Type B pancreatic cell (in vitro differentiated cells): ENCODE data around the gene NPTX1. TPM values are rescaled to one million over a fixed set of nuclear protein-coding genes. Genes with fewer than 3 reads are reported as not detected.

Source experiments
- DNase-seq: peaks from one replicate; pipeline ENCODE4 v3.0.0; 2021; ENCODE audit warnings: mixed read lengths; ENCODE audit not compliant: unreplicated experiment; ENCODE audit errors: extremely low spot score
- H3K27ac Mint-ChIP-seq: 2 replicates; pipeline ENCODE4 v1.8.0; 2021; ENCODE audit warnings: mild to moderate bottlenecking, mixed read lengths
- H3K27me3 Mint-ChIP-seq: 2 replicates; pipeline ENCODE4 v1.8.0; 2021; ENCODE audit warnings: mixed read lengths
- H3K36me3 Mint-ChIP-seq: 2 replicates; pipeline ENCODE4 v1.8.0; 2021; ENCODE audit warnings: mixed read lengths
- H3K4me1 Mint-ChIP-seq: one replicate; pipeline ENCODE4 v1.8.0; 2021; ENCODE audit warnings: mixed read lengths; ENCODE audit not compliant: unreplicated experiment
- H3K4me3 Mint-ChIP-seq: 2 replicates; pipeline ENCODE4 v1.8.0; 2021; ENCODE audit warnings: mild to moderate bottlenecking, mixed read lengths
- H3K9me3 Mint-ChIP-seq: 2 replicates; pipeline ENCODE4 v1.8.0; 2021; ENCODE audit warnings: mixed read lengths
- total RNA-seq: library from RNA; stranded (reverse); gene quantifications from 2 replicates; pipeline ENCODE4 v1.2.1, GENCODE V29; 2021; ENCODE audit warnings: low replicate concordance
- TF ChIP-seq, protein P1 (sequence below): fragments of 200-600 bp; sonication (generic); conservative IDR thresholded peaks from 2 replicates; pipeline ENCODE4 v1.5.0; 2021; ENCODE audit warnings: antibody characterized with exemption, mild to moderate bottlenecking

The NPTX1 gene
- total RNA-seq, 1 donor from 2014 or later, result 4.7 TPM

DNA sequence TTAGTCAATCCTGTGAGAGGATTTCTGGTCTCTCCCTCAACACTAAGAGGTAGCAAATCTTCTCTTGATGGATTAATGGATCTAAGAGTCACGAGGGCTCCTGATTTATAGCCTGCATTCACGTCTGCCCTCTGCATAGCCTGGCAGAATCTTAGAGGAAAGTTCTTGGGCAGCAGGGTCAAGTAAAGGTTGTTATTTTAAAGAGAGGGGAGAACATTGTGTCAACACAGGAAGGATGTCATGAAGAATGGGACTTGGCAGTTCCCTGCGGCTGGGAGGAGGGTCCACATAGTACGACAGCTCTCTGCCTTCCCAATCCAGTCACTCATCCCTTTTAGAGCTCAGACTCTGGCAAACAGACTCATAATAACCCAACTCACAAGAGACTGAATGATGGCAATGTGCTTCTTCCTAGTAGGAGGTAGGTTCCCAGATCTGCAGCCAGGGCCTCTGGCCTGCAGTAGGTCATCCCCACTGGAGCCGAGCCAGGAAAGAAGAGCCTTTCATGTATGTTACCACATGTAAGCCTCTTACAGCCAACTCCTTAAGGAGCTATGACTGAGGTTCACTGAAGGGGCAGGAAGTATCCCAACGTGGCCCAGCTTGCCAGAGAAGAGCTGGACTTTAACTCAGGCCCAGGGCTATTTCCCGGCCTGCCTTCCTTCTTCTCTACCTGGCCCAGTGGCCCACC is 42.8 kb upstream of the NPTX1 start:
- H3K4me1 Mint-ChIP-seq, result peaks cover 1% of the 10 kb centered on the region
- no peak for DNase-seq
- no peaks in the 10 kb centered on the region for H3K9me3 Mint-ChIP-seq
- TF ChIP-seq, protein P1, sequence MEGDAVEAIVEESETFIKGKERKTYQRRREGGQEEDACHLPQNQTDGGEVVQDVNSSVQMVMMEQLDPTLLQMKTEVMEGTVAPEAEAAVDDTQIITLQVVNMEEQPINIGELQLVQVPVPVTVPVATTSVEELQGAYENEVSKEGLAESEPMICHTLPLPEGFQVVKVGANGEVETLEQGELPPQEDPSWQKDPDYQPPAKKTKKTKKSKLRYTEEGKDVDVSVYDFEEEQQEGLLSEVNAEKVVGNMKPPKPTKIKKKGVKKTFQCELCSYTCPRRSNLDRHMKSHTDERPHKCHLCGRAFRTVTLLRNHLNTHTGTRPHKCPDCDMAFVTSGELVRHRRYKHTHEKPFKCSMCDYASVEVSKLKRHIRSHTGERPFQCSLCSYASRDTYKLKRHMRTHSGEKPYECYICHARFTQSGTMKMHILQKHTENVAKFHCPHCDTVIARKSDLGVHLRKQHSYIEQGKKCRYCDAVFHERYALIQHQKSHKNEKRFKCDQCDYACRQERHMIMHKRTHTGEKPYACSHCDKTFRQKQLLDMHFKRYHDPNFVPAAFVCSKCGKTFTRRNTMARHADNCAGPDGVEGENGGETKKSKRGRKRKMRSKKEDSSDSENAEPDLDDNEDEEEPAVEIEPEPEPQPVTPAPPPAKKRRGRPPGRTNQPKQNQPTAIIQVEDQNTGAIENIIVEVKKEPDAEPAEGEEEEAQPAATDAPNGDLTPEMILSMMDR, result no peak
- no peak overlapping the region for H3K4me3 Mint-ChIP-seq
- no peak overlapping the region for H3K27ac Mint-ChIP-seq
- H3K36me3 Mint-ChIP-seq, result no peaks in the 10 kb centered on the region
- peaks cover 11% of the 10 kb centered on the region for H3K27me3 Mint-ChIP-seq

DNA sequence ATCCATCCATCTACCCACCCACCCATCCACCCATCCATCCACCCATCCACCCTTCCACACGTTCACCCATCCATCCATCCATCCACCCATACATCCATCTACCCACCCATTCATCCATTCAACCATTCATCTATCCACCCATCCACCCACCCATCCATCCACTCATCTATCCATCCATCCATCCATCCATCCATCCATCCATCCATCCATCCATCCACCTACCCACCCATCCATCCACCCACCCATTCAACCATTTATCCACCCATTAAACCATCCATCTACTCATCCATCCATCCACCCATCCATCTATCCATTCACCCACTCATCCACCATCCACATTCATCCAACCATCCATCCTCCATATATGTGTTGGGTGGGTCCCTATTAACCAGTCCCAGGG is 42.0 kb upstream of the NPTX1 start:
- no peaks in the 10 kb centered on the region for H3K9me3 Mint-ChIP-seq
- H3K27ac Mint-ChIP-seq, result no peak overlapping the region
- TF ChIP-seq, protein P1, result no peak
- H3K4me1 Mint-ChIP-seq, result peaks cover 1% of the 10 kb centered on the region
- H3K27me3 Mint-ChIP-seq, result peaks cover 12% of the 10 kb centered on the region
- no peak overlapping the region for H3K4me3 Mint-ChIP-seq
- H3K36me3 Mint-ChIP-seq, result no peaks in the 10 kb centered on the region
- no peak for DNase-seq

DNA sequence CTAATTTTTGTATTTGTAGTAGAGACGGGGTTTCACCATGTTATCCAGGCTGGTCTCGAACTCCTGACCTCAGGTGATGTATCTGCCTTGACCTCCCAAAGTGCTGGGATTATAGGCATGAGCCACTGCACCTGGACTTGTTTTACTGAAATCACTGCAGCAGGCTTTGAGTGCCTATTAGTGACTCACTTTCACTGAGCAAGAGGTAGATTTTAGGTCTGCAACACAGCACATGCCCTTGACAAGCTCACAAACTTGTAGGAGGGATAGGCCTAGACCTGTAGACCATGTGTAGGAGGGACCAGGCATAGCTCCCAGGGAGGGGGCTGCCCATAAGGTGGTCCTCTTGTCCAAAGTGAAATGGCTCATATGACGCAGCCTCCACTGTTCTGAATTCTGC is 41.2 kb upstream of the NPTX1 start:
- peaks cover 3% of the 10 kb centered on the region for H3K4me1 Mint-ChIP-seq
- H3K4me3 Mint-ChIP-seq, result no peak overlapping the region
- TF ChIP-seq, protein P1, result no peak
- peaks cover 14% of the 10 kb centered on the region for H3K27me3 Mint-ChIP-seq
- H3K9me3 Mint-ChIP-seq, result no peaks in the 10 kb centered on the region
- H3K27ac Mint-ChIP-seq, result no peak overlapping the region
- no peak for DNase-seq
- no peaks in the 10 kb centered on the region for H3K36me3 Mint-ChIP-seq

DNA sequence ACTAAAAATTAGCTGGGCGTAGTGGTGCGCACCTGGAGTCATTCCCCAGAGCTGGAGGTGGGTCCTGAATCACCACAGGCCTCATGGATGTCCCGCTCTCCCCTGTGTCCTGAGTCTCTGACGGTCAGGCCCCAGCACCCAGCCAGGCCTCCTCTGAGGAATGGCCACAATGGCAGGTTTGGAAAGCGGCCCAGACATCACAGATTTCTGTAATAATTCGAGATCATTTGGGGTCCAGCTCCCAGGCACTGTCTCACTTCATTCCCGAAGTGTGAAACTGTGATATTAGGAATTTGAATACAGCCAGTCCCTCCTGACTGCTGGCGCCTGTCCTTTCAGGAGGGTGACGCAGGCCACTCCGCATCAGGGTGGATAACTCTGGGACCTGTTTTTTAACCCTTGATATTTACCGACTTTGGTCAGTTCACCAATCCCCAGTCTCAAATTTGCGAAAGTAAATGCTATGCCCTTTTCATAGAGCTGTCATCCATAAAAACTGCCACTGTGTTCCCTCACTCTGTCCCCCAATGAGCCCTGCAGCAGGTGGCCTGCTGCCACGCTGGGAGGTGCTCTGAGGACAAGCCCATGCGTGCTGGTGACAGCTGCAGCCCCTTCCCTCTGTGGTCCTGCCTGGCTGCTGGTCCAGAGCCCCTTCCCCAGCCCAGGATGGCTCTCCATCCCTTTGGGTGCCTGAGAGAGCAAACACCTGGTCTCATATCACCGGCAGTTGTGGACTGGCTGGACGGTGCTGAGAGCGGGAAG is 39.9 kb upstream of the NPTX1 start:
- H3K4me3 Mint-ChIP-seq, result no peak overlapping the region
- TF ChIP-seq, protein P1, result no peak
- H3K27ac Mint-ChIP-seq, result no peak overlapping the region

DNA sequence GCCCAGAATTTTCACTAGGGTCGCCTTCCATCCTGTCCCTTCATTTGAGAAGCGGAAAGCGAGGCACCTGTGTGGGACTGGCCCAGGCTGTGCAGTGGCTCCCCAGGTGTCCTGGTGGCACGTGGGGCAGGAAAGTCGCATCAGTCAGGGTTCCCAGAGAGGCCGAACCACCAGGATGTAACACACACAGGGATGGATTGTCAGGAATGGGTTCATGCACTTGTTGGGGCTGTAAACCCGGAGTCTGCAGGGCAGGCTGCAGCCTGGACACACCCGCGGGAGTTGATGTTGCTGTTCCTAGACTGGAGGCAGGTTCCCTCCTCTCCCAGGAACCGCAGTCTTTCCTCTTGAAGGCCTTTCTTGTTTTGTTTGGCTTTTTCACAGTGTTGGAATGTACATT is 37.5 kb upstream of the NPTX1 start:
- peaks cover 4% of the 10 kb centered on the region for H3K27me3 Mint-ChIP-seq
- no peak overlapping the region for H3K4me3 Mint-ChIP-seq
- peaks cover 3% of the 10 kb centered on the region for H3K4me1 Mint-ChIP-seq
- H3K27ac Mint-ChIP-seq, result no peak overlapping the region
- no peak for DNase-seq
- H3K9me3 Mint-ChIP-seq, result no peaks in the 10 kb centered on the region
- no peaks in the 10 kb centered on the region for H3K36me3 Mint-ChIP-seq
- TF ChIP-seq, protein P1, result no peak

More for the DNA sequence above, 39.9 kb upstream of the NPTX1 start:
- H3K4me1 Mint-ChIP-seq, result peaks cover 3% of the 10 kb centered on the region
- H3K36me3 Mint-ChIP-seq, result no peaks in the 10 kb centered on the region
- H3K27me3 Mint-ChIP-seq, result peaks cover 14% of the 10 kb centered on the region
- no peaks in the 10 kb centered on the region for H3K9me3 Mint-ChIP-seq
- no peak for DNase-seq
